Brain pericyte (primary cell): ENCODE measurements around the gene ACTR5.
"Not testable (repeated sequence)": the region's sequence is repeated elsewhere in the genome, so short reads cannot be mapped to it uniquely, and the experiment has no call there.

Experiments used
- DNase-seq: peaks from one replicate; pipeline ENCODE4 v3.0.0-alpha.2; 2012; ENCODE audit warnings: low read depth, low spot score

The ACTR5 gene

DNA sequence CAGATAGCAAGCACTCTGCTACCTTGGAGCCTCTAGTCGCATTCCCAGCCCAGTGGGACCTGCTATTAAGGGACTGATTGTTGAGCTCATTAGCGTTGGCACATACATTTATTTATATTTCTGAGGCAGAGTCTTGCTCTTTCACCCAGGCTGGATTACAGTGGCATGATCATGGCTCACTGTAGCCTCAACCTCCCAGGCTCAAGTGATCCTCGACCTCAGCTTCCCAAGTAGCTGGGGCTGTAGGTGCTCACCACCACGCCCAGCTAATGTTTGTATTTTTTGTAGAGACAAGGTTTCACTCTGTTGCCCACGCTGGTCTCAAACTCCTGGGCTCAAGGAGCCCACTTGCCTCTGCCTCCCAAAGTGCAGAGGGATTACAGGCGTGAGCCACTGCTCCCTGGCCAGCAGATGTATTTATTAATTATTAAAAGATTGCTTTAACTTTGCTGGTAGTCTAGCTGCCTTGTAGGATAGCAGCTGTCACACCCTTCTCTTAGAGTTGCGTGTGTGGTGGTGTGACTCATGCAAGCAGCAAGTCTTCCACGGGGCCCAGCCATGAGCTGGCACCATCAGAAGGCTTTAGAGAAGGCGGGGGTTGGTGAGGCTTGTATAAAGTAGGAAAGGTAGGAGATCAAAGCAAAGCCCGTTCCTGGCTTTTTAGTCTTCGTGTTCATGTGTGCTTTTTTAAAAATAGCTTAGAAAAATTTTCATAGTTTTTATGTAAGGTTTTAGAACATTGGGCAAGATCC, 16.5 kb downstream of the ACTR5 start:
- DNase-seq: no peak

DNA sequence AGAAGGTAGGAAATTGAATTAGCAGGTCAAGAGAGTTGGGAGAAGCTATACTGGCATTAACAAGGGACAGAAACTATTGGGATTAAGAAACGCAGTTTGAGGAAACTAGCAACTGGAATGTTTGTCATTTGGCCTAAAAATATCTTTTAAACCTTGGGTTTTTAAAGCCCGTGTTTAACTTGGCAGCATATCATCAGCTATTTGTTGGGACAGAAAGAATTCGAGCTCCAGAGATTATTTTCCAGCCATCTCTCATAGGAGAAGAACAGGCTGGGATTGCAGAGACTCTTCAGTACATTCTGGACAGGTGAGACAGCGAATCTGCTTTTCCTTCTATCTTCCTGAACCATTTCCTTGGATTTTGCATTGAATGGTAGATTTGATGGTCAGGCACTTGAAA, 17.8 kb downstream of the ACTR5 start:
- DNase-seq: no peak

DNA sequence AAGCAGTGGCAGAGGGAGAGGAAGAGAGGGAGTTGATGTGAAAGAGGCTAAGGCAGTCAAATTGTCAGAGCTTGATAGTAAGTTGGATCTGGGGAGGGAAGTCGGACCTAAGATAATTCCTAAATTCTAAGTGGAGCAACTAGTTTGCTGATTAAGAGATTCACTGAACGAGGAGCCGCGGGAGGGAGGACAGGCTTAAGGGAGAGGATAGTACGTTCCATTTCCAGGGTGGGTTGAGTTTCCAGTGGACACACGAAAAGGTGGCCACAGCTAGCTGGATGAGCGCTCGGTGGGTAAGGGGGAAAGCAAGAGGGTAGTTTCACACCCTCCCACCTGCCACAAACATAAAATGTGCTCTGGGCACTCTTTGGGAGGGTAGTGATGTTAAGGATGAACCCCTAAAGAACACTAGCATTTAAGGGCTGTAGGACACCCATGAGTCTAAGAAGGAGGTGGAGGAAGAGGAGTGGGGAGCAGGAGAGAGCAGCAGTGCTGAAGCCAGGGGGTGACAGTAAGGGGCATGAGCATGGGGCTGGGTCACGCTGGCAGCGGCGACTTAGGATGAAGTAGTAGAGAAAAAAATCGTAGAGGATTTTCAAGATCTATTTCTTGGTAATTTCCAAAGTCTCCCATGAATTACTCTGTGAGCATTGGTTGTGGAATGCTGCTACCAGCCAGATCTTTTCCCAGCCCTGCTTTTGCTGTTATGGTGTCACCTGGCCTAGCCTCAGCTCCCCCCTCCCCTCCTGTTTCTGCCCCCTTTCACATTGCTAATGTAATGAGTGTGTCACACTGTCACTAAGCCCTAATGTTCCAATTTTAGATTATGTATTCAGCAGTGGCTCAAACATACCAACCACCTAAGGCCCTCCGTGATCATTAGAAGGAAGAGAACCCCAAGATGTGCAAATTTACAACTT, 21.4 kb downstream of the ACTR5 start:
- no peak for DNase-seq

DNA sequence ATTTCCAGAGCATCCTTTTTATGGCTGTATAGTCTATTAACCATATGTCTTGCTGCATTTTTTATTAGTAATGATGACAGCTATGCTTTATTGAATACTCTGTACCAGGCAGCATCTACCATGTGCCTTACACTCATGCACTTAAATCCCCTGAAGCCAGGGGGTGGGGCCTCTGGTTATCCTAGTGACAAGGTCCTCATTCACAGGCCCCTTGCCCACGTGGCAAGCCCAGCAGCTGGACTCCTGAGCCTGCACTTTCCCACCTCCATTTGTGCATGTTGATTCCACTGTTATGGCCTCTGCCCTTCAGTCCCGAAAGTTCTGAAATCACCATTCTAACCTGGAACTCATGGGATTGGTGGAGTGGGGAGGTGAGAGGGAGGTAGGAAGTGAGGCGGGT, 22.3 kb downstream of the ACTR5 start:
- DNase-seq: no peak

DNA sequence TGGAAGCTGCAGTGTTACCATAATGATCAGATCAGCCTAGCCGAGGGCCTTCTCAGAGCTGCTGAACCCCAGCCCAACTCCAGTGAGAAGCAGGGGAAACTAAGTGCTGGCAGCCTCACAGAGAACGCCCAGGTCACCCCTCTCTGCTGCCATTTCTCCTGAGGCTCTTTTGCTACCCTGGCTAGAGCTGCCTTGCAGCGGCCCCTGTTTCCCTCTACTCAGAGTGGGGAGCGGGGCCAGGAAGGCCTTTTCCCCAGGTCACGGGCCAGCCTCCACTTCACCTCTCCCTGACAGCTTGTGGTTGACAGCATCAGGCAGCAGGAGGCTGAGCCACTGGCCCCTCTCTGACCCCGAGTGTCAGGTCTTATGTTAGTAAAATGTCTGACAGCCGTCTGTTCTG, 22.7 kb downstream of the ACTR5 start:
- no peak for DNase-seq

DNA sequence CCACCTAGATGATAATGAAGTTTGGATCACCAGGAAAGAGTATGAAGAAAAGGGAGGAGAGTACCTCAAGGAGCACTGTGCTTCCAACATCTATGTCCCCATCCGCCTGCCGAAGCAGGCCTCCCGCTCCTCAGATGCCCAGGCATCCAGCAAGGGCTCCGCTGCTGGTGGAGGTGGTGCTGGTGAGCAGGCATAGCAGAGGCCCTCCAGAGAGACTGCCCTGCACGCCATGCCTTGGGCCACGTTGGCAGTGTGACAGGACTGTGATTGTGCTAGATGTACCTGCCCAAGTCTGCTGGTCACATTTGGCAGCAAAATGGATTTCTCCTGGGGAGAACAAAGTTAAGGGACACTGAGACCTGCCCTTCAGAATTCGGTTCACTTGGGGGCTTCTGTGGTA, 23.4 kb downstream of the ACTR5 start:
- DNase-seq: no peak

DNA sequence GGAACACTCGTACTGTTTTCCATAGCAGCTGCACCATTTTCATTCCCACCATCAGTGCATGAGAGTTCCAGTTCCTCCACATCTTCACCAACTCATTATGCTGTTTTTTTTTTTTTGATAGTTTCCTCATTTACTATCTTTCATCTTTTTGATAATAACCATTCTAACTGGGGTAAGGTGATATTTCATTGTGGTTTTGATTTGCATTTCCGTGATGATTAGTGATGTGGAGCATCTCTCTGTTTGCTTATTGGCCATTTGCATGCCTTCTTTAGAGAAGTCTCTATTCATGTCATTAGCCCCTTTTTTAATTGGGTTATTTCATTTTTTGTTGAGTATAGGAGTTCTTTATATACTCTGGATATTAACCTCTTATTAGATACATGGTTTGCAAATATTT, 25.9 kb downstream of the ACTR5 start:
- DNase-seq: no peak

DNA sequence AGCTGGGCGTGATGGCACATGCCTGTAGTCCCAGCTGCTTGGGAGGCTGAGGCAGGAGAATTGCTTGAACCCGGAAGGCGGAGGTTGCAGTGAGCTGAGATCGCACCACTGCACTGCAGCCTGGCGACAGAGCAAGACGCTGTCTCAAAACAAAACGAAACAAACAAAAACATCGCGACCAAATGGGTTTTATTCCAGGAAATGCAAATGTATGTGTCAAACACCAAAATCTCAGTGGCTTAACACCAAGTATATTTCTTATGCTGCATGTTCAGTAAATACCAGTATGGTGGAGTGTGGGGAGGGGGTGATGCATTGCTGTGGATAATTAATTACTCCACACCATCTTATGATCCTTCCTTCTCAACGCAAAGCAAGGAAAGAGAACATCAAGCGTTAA, 28.1 kb downstream of the ACTR5 start:
- no peak for DNase-seq

DNA sequence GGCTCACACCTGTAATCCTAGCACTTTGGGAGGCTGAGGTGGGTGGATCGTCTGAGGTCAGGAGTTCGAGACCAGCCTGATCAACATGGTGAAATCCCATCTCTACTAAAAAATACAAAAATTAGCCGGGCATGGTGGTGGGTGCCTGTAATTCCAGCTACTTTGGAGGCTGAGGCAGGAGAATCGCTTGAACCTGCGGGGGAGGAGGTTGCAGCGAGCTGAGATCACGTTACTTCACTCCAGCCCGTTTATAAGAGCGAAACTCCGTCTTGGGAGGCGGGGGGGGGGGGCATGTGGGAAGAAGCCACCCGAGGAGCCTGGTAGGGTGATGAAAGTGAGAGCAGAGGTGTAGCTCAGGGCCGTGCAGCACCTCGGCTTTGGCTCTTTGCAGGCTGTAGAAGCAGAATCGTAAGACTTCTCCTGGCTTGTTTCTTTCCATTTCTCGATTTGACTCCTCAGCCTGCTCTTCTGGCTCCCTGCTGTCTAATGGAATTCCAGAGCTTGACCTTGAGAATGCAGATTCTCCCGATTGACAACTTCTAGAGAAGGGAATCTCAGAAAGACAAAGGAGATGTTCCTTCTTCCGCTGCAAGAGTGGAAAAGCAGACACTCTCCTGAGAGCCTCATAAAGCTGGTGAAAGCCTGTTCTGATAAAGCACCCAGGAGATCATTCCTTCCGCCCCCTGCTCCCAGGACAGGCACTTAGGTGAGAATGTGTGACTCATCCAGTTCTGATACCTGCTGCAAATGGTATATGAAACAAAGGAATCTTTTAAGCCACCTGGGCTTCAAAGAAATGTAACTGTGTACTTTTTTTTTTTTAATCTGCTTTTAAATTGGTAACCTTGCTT, 31.2 kb downstream of the ACTR5 start:
- DNase-seq: no peak

DNA sequence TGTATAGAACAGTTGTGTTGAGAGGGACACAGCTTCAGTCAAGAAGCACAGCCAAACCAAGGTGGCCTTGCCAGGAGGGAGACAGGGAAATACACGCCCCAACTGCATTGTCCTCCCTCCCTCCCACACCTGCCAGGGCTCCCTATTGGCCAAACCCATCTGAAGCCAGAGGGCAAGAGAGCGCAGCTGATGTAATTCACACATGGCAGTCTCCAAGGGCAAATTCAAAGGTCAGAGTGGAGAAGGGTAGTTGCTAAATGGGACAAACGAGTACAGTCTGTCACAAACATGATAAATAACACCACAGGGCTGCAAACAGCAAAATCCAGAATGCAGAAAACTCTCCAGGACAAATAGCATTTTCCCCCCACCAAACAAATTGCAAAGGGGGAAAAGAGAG, 34.0 kb downstream of the ACTR5 start:
- no peak for DNase-seq

DNA sequence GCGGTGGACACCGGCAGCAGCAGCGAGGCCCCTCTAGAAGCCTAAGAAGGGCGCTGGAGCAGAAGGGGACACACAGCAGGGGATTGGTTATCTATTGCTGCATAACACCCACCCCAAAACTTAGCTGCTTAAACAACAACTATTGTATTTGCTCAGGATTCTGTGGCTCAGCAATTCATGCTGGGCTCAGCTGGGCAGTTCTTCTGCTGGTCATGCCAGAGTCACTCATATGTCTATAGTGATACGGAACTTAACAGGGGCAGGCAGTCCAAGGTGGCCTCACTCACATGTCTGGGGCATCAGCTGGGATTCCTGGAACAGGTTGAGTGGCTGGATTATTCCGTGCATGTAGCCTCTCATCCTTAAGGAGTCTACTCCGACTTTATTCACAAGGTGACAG, 39.6 kb downstream of the ACTR5 start:
- no peak for DNase-seq

DNA sequence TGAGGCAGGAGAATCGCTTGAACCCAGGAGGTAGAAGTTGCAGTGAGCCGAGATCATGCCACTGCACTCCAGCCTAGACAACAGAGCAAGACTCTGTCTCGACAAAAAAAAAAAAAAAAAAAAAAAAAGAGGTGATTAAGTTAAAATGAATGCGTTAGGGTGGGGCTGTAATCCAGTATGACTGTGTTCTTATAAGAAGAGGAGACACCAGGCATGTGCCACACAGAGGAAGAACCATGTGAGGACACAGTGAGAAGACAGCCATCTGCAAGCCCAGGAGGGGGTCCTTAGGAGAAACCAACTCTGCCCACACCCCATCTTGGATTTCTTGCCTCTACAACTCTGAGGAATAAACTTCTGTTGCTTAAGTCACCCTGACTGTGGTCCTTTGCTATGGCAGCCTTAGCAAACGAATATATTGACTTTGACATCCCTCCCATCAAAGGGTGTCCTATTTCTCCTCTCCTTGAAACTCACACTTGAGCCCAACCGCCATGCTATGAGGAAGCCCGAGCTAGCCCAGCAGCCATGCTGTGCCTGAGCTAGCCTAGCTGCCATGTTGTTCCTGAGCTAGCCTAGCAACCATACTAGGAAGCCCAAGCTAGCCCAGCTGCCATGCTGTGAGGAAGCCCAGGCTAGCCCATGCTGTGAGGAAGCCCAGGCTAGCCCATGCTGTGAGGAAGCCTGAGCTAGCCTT, 41.4 kb downstream of the ACTR5 start:
- DNase-seq: no peak

DNA sequence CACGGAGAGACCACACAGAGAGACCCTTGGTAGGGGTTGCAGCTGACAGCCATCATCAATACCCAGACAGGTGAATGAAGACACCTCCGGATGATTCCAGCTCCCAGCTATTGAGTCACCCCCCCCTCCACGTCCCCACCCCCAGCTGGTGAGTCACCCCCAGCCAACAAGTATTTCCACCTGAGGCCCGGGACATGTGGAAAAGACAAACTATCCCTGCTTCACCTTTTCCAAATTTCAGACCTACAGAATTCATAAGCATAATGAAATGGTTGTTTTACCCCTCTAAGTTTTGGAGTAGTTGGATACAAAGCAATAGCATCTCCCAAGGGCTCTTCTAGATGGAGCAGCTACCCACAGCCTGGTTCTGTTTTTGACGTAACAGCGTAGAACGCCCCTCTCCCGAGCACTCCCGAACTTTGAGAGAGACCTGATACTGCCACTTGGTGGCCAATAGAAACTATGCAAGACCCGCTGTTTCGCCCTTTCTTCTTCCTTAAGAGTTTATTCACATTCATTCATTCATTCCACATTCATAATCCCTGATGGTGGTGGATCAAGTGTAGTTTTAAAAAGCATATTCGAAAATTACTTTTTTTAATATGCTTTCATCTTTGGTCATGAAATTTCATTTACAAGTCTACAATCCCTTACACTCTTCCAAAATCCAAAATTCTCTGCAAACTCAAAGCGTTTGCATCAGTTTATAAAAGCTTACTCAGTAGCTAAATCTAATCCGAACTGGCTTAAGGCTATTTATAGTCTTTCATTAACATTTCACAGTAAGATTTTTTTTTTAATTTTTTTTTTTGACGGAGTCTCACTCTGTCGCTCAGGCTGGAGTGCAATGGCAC, 42.2 kb downstream of the ACTR5 start:
- DNase-seq: no peak

DNA sequence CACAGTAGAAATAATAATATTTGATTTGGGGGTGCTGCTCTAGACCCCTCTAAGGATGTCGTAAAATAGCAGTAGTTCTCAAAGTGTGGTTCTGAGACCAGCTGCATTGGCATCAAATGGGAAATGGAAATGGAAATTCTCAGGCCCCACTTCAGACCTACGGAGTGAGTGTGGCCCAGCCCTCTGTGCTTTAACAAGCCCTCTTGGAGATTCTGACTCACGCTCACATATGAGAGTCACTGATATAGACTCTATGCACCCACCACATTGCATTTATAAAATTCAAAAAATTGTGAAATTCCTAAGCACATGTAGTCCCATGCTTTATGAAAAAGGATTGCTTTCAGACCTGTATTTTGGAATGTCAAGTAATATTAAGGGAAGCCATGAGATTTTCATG, 43.0 kb downstream of the ACTR5 start:
- DNase-seq: no peak

DNA sequence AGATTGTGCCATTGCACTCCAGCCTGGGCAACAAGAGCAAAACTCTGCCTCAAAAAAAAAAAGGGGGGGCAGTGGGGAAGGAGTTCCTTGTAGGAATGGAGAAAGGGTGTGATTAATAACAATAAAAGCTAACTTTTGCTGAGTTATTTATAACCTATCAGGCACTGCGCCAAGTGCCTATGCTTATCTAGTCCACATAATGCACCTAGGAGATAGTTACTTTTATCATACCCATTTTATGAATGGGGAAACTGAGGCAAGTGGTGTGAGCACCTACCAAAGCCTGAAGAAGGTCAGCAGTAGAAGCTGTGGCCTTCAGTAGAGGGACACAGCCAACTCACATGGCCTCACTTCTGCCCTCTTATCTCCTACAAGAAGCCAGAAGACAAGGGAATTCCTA, 43.7 kb downstream of the ACTR5 start:
- no peak for DNase-seq

DNA sequence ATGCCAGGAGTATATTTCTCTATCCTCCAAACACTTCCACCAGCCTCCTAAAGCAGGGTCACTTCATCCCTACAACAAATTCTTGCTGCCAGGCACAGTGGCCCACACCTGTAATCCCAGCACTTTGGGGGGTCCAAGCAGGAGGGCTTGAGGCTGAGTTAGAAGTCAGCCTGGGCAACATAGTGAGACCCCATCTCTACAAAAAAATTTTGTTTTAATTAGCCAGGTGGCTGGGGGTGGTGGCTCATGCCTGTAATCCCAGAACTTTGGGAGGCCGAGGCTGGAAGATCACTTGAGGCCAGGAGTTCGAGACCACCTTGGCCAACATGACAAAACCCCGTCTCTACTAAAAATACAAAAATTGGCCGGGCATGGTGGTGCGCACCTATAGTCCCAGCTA, 45.8 kb downstream of the ACTR5 start:
- DNase-seq: not testable (repeated sequence)

DNA sequence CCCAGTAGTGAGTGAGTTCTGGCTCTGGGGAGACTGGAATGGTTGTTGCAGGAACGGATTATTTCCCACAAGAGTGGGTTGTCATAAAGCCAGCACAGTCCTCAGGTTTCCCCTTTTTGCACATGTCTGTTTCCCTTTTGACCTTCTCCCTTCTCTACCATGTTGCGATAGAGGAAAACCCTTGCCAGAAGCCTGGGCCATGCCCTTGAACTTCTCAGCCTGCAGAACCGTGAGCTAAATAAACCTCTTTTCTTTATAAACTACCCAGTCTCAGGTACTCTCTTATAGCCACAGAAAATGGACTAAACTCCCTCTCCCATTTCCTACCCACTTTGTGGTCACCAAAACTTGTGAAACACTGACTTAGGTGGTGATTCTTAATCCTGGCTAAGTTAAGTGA, 50.0 kb downstream of the ACTR5 start:
- no peak for DNase-seq

DNA sequence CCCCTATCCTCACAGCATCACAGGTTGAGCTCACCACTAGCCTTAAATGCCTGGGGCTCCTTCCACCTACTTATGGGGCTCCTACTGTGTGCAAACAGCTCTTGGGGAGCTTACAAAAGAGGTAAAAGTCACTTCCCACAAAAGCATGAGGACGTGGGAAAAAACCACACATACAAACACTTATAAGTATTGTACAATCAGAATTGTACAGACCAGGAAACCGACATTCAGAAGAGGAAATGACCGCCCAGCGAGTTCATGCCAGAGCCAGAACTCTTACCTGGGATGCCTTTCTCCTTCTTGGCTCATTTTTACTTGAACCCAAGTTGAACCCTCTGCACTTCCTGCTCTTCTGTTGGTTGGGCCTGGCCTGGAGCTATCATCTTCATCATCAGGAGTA, 50.9 kb downstream of the ACTR5 start:
- no peak for DNase-seq

DNA sequence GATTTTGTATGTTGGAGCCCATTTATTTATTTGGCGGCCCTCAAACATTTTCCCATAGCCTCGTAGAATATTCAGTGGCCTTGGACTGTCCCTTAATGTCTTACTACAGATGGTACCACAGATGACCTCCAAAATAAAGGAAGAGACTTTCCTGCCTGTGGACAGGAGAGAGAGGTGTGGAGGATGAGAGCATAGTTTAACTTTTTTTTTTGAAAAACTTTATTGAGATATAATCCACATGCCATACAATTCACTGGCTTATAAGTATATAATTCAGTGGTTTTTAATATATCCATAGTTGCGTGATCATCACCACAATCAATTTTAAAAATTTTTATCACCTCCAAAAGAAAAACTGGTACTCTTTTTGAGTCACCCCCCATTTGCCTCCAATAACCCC, 52.6 kb downstream of the ACTR5 start:
- DNase-seq: no peak

DNA sequence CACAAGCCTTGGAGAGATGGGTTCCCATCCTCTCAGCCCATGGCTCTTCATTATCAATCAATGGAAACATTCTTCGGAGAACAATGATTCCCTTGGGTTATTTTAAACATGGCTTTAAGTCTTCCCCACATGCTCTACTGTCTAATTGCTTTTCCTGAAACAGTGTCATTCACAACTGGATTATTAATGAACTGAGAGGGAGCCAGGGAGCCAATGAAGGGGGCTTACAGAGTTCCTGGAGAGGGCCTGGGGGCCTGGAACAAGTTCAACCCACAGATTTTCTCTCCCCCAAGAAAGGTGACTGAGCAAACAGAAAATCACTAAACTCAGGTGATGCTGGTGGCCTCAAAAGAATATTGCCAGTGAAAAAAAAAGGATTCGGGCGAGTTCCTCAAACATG, 56.0 kb downstream of the ACTR5 start:
- DNase-seq: no peak
